GM12801 (cell line): ENCODE data around the gene FAM168A.

Source experiments
- CTCF ChIP-seq: IDR thresholded peaks from one replicate; pipeline ENCODE4 v1.5.1; 2011; ENCODE audit warnings: control low read depth; ENCODE audit not compliant: insufficient read length; ENCODE audit errors: extremely low read depth

FAM168A gene

GRCh38 chr11:73398721-73399120 is 199.2 kb downstream of the FAM168A start:
- no peak for TF ChIP-seq CTCF

- no peak for TF ChIP-seq CTCF
Observed at GRCh38 chr11:73398132-73398526, 199.8 kb downstream of the FAM168A start.

GRCh38 chr11:73397468-73398131 is 200.3 kb downstream of the FAM168A start:
- no peak for TF ChIP-seq CTCF

- no peak for TF ChIP-seq CTCF
Observed at GRCh38 chr11:73396985-73397384, 200.9 kb downstream of the FAM168A start.

- TF ChIP-seq CTCF: no peak
Observed at GRCh38 chr11:73396251-73396930, 201.5 kb downstream of the FAM168A start.

GRCh38 chr11:73395297-73396208 is 202.4 kb downstream of the FAM168A start:
- TF ChIP-seq CTCF: no peak

GRCh38 chr11:73394416-73395296 is 203.3 kb downstream of the FAM168A start:
- TF ChIP-seq CTCF: no peak
